Activated T-helper 1 cell treated with Interleukin-2 at 50 U/mL for 16 hours (primary cell): ENCODE results near the gene EVI5L.
"Not testable (repeated sequence)": the region's sequence is repeated elsewhere in the genome, so short reads cannot be mapped to it uniquely, and the experiment has no call there.

Source experiments
- DNase-seq: peaks from one replicate; pipeline ENCODE4 v3.0.0-alpha.2; 2020; ENCODE audit warnings: low read depth

EVI5L gene

DNA sequence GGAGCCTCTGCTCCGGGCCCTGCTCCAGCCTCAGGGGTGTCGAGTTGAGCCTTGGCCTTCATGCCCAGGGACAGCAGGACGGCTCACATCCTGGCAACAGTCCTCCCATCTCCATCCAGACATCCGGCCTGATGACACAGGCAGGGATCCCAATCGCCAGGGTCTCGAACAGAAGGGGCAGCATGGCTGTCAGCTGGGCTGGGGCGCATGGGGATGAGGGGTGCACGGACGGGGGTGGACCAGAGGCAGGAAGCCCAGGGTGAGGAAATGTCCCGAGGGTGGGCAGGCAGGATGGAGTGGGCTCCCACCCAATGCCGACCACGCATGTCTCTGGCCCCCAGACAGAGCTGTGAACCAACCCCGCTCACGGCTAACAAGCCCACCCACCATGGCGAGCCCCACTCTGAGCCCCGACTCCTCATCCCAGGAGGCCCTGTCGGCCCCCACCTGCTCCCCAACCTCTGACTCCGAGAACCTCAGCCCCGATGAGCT is 16.2 kb downstream of the EVI5L start:
- DNase-seq = no peak

GRCh38 chr19:7847664-7848063 is 17.6 kb downstream of the EVI5L start:
- no peak for DNase-seq

DNA sequence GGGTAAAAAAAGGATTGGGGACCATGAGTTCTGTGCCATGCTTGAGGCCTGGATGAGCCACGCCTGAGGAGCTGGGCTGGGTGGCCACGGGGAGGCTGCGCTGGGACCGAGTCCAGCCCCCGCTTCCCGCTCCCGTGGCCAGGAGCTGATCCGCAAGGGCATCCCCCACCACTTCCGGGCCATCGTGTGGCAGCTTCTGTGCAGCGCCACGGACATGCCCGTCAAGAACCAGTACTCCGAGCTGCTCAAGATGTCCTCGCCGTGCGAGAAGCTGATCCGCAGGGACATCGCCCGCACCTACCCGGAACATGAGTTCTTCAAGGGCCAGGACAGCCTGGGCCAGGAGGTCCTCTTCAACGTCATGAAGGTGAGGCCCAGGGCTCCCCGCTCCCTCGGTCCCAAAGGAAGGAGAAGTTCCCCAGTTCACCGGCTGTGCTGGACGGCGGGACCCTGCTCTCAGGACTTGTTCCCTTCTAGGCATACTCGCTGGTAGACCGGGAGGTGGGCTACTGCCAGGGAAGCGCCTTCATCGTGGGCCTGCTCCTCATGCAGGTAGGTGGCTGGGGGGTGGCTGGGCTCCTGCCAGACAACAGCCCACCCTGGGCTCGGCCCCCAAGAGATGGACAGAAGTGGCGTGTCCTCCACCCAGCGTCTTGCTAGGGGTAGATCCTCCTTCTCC is 18.9 kb downstream of the EVI5L start:
- DNase-seq = no peak

DNA sequence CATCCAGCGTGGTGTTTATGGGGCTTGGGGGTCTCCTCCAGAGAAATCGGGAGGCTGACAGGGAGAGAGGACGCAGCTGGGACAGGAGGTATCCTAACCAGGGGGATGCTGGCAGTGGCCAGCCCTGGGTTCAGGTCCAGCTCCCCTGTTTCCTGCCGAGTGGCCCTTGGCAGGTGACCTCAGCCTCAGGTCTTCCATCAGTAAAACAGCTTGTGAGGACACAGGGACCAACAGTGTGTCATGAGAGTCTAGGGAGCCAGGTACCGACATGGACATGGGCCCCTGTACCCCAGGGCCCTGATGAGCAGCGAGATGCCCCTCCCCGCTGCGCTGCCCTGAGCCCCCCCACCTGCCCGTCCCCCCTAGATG is 19.6 kb downstream of the EVI5L start:
- no peak for DNase-seq

GRCh38 chr19:7850000-7850813 is 20.2 kb downstream of the EVI5L start:
- DNase-seq = no peak

GRCh38 chr19:7850945-7851622 is 21.1 kb downstream of the EVI5L start:
- no peak for DNase-seq

GRCh38 chr19:7851623-7852500 is 21.8 kb downstream of the EVI5L start:
- DNase-seq = no peak

DNA sequence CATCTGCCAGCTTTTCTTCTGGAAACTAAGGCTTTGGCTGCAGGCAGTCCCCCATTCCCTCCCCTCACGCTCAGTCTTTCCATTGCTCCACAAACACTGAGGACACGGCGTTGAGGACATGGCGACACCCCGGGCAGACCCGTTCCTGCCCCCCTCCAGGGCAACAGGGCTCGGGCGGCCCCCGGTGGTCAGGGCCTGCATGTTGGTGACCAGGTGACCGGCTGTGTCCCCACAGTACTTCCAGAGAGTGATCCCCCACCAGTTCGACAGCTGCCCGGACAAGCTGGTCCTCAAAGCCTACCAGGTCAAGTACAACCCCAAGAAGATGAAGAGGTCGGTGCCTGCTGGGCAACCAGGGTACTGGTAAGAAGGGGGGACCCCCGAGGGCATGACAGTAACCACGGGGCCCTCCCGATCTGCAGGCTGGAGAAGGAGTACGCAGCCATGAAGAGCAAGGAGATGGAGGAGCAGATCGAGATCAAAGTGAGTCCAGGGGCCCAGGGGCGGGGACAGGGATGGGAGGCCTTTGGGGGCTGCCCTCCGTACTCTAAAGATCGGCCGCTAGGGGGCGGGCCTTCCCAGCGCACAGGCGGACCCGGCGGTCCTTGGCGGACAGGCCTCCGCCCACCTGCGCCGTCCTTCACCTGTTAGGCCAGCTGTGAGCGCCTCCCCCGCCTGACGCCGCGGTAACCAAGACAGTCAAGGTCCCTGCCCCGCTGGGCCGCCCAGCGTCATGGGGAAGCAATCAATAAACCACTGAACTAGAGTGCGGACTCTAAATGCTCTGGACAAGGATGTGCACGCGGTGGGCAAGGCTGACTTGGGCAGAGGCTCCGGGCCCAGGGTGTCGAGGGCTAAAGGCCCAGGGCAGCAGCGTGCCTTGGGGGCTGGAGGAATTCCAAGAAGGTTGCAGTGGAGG is 23.1 kb downstream of the EVI5L start:
- peak; percentile 42 for DNase-seq

DNA sequence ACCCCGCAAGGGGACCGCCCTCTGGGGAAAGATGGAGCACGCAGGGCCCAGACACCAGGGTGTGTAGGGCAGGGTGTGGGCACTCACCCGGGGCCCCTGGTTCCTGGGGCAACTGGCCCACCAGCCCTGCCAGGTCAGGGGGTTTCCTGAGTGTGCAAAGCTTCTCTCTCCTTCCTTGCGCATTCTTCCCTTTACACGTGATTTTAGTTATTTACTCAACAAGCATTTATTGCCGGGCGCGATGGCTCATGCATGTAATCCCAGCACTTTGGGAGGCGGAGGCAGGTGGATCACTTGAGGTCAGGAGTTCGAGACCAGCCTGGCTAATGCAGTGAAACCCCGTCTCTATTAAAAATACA is 23.7 kb downstream of the EVI5L start:
- no peak for DNase-seq

DNA sequence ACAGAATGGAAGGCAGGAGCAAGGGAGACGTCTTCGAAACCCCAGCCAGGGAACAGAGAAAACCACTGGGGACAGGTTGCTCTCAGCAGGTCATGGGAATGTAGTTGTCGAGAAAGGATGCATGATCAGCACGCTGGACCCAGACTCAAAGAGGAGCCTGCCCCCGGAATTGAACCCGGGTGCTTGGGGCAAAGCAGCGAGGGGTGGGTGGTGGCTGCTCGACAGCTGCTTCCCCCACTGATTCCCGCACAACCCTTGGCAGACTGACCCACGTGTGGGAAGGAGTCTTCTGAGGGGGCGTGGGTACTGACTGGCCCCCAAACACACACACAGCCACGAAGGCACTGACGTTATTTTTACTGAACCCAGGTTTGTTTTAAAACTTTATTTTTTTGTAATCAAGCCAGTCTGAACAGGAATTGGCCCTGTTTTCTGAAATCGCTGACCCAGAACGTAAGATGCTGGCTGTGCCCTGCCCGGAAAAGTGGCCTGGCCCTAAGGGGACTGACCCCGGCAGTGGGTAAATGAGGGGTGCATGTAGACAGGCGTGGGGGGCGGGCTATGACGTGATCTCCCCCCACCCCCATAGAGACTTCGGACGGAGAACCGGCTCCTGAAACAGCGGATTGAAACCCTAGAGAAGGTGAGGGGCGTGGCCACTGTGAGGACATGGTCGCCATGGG is 25.5 kb downstream of the EVI5L start:
- DNase-seq = no peak

DNA sequence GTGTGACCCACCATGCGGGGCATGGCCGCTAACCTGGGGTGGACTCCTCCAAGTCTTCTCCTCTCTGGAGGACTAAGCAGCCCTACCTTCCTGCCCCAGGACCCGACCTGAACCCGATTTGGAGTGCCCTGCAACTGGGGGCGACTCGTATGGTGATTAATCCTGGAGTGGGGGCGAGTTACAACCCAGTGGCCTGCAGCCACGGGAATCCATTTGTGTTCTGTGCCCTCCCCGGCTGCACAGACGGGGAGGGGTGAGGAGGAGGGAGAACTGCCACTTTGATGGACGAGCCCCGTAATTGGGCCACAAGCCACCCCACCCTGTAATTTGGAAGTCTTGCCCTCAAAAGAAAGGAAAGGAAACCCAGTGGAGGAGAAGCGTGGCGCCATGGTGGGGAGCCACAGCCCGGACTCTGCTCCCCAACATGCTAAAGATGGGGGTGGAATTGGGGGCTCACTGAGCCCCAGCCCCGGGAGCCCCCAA is 26.1 kb downstream of the EVI5L start:
- DNase-seq = no peak

DNA sequence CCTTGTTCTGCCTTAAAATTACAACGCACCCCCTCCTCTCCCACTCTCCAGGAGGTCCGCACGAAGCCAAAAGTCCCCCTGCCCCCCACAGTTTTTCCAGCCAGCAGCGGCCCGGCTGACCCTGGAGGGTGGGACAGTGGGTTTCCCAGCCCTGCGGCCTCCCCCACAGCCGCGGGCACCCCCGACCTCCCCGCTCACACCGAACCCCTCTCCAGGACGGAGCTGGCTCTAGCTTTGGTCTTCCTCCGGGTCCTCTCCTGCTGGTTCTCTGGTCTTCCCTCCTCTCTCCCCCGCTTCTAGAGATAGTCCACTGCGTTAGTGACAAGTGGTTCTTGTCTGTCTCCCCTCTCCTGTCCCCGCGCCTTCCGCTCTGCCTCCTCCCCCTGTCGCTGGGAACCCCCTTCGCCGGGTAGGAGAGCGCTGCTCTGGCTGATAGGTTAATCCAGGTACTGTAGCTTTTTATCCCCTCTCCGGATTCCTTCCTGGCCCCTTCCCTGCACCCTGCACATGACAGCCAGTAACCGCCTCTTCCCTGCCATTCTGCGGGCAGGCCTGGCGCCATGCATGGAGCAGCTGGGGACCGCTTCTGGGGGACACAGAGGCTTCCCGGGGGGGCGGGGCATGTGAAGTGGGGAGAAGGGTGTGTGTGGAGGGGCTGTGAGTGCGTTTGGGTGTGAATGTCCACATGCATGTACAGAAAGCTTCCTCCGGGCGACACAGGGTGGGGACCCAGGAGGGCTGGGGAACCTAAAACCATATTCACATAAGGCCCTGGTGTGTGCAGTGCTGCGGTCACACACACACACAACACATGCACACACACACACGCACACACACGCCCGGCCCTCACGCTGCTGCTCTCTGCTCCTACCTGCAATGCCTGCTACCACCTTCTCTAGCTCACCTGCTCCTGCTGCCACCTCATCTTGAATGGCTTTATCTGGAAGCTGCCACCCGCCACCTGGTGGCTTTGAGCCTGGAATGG is 27.0 kb downstream of the EVI5L start:
- DNase-seq = no peak

DNA sequence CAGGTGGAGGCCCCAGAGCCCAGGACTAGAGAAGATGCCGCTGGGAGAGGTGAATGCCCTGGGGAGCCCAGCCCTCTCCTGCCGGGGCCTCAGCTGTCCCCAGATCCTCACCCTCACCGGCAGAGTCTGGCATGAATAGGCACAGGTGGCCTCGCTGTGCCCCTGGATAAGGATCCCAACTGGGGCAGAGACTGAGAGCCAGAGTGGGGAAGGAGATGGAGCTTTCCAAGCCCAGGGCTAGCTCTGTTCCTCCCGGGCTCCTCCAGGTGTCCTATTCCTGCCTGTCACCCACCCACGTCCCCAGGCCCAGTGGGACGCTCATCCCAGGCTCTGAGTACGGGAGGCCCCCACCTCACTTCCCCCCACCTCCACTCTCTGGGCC is 27.7 kb downstream of the EVI5L start:
- DNase-seq = no peak

GRCh38 chr19:7858109-7858770 is 28.2 kb downstream of the EVI5L start:
- no peak for DNase-seq

- DNase-seq = not testable (repeated sequence)
These were observed 29.1 kb downstream of the EVI5L start for GRCh38 chr19:7859087-7859486.

GRCh38 chr19:7859831-7860713 is 30.1 kb downstream of the EVI5L start:
- DNase-seq = no peak
